WTC11 (cell line): ENCODE data around the gene COG5. TPM values are rescaled to one million over a fixed set of nuclear protein-coding genes. Genes with fewer than 3 reads are reported as not detected.
"Not testable (repeated sequence)": the region's sequence is repeated elsewhere in the genome, so short reads cannot be mapped to it uniquely, and the experiment has no call there.

Source experiments
- ATAC-seq: fragments of 200-7000 bp; cut with Tn5 transposase; 2 replicates; pipeline ENCODE4 v1.10.0; 2021; ENCODE audit warnings: mild to moderate bottlenecking, moderate library complexity
- CTCF ChIA-PET: fragments of 300-600 bp; sonication (Branson Sonifier 250); formaldehyde crosslinking; loops from one replicate; lab custom pipeline; 2021; ENCODE audit warnings: antibody characterized with exemption; lab: Charles Lee
- POLR2A ChIA-PET: fragments of 350-600 bp; sonication (Branson Sonifier 250); formaldehyde crosslinking; loops from one replicate; lab custom pipeline; 2021; ENCODE audit warnings: antibody characterized with exemption; lab: Charles Lee
- DNase-seq: peaks from one replicate; pipeline ENCODE4 v3.0.0; 2021; ENCODE audit warnings: low spot score
- H3K27ac Mint-ChIP-seq: 2 replicates; pipeline ENCODE4 v1.8.0; 2021; ENCODE audit warnings: mixed read lengths
- H3K27me3 Mint-ChIP-seq: 2 replicates; pipeline ENCODE4 v1.8.0; 2021; ENCODE audit warnings: low read depth, mild to moderate bottlenecking, moderate library complexity, mixed read lengths
- H3K36me3 Mint-ChIP-seq: 2 replicates; pipeline ENCODE4 v1.8.0; 2021; ENCODE audit warnings: mixed read lengths
- H3K4me1 Mint-ChIP-seq: 2 replicates; pipeline ENCODE4 v1.8.0; 2022; ENCODE audit warnings: mixed read lengths
- H3K4me3 Mint-ChIP-seq: 2 replicates; pipeline ENCODE4 v1.8.0; 2021; ENCODE audit warnings: mild to moderate bottlenecking, moderate library complexity, mixed read lengths
- H3K9me3 Mint-ChIP-seq: 2 replicates; pipeline ENCODE4 v1.8.0; 2021; ENCODE audit warnings: mixed read lengths
- IRF2 ChIP-seq: sonication (generic); formaldehyde crosslinking; IDR thresholded peaks from 2 replicates; pipeline ENCODE4 v1.8.0; 2022; ENCODE audit warnings: low read depth, missing genetic modification reagents, borderline replicate concordance
- NR2C2 ChIP-seq: sonication (generic); formaldehyde crosslinking; IDR thresholded peaks from 2 replicates; pipeline ENCODE4 v1.8.0; 2022; ENCODE audit warnings: mild to moderate bottlenecking, missing genetic modification reagents
- PRDM15 ChIP-seq: sonication (generic); formaldehyde crosslinking; IDR thresholded peaks from 2 replicates; pipeline ENCODE4 v1.8.0; 2022; ENCODE audit warnings: missing genetic modification reagents
- SOX15 ChIP-seq: fragments of 250-450 bp; sonication (Bioruptor Pico); IDR thresholded peaks from 2 replicates; pipeline ENCODE4 v1.9.0; 2021; ENCODE audit warnings: mild to moderate bottlenecking
- SP1 ChIP-seq: sonication (generic); formaldehyde crosslinking; conservative IDR thresholded peaks from 2 replicates; pipeline ENCODE4 v1.8.1; 2022; ENCODE audit warnings: missing genetic modification reagents
- TCF7 ChIP-seq: sonication (generic); formaldehyde crosslinking; IDR thresholded peaks from 2 replicates; pipeline ENCODE4 v1.8.0; 2022; ENCODE audit warnings: mild to moderate bottlenecking, low read depth, missing genetic modification reagents, moderate library complexity
- ZNF263 ChIP-seq: sonication (generic); formaldehyde crosslinking; IDR thresholded peaks from 2 replicates; pipeline ENCODE4 v1.8.1; 2022; ENCODE audit warnings: low read depth, mild to moderate bottlenecking, moderate library complexity, missing genetic modification reagents
- total RNA-seq: library from RNA; stranded (reverse); gene quantifications from 3 replicates; pipeline ENCODE4 v1.2.3, GENCODE V29; 2021
- TF ChIP-seq, protein P1 (sequence below): sonication (generic); formaldehyde crosslinking; IDR thresholded peaks from 2 replicates; pipeline ENCODE4 v1.8.1; 2023; ENCODE audit warnings: mild to moderate bottlenecking, missing genetic modification reagents
- TF ChIP-seq, protein P2 (sequence below): sonication (generic); formaldehyde crosslinking; IDR thresholded peaks from 2 replicates; pipeline ENCODE4 v1.8.0; 2023; ENCODE audit warnings: mild to moderate bottlenecking, missing genetic modification reagents
- TF ChIP-seq, protein P3 (sequence below): fragments of 250-450 bp; sonication (Bioruptor Pico); IDR thresholded peaks from 2 replicates; pipeline ENCODE4 v2.1.2; 2022; ENCODE audit warnings: mild to moderate bottlenecking, moderate library complexity
- TF ChIP-seq, protein P4 (sequence below): sonication (generic); formaldehyde crosslinking; IDR thresholded peaks from 2 replicates; pipeline ENCODE4 v1.8.1; 2023; ENCODE audit warnings: mild to moderate bottlenecking, missing genetic modification reagents, moderate library complexity

Gene COG5
- total RNA-seq, 1 experiment from 2014 or later, result 23.8 TPM

- CTCF ChIA-PET, H3K27me3 Mint-ChIP-seq, H3K4me3 Mint-ChIP-seq, DNase-seq, POLR2A ChIA-PET, H3K4me1 Mint-ChIP-seq, ATAC-seq, H3K27ac Mint-ChIP-seq: not testable (repeated sequence)
- Mint-ChIP-seq H3K36me3 (peaks cover 34% of the 10 kb centered on the region), H3K9me3 (peaks cover 24% of the 10 kb centered on the region)
These were observed 316.9 kb downstream of the COG5 start for GRCh38 chr7:107246836-107247235.

DNA sequence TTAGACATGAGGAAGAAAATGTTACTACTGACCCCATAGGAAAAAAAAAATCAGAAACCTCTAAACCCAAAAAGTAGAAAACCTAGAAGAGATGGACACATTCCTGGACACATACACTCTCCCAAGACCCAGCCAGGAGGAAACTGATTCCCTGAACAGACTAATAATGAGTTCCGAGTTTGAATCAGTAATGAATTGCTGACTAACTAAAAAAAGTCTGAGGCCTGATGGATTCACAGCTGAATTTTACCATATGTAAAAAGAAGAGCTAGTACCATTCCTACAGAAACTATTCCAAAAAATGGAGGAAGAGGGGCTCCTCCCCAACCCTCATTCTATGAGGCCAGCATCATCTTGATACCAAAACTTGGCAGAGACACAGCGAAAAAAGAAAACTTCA is 319.1 kb downstream of the COG5 start:
- peaks cover 5% of the 10 kb centered on the region; the same call in 1 of the 2 replicates for H3K4me1 Mint-ChIP-seq
- ChIA-PET POLR2A (interaction anchor here (0.6 kb wide), 1 partner anchor 76 kb away, joined by 4 read pairs; the partner anchor contains the start of gene HBP1), CTCF (no interaction called here)
- H3K36me3 Mint-ChIP-seq, result peaks cover 34% of the 10 kb centered on the region
- peaks cover 24% of the 10 kb centered on the region for H3K9me3 Mint-ChIP-seq
- no peak overlapping the region for H3K4me3 Mint-ChIP-seq
- ATAC-seq, result no peak
- TF ChIP-seq ZNF263 (CRISPR knock-in tag) (no peak), IRF2 (CRISPR knock-in tag) (no peak), SP1 (CRISPR knock-in tag) (no peak)
- H3K27me3 Mint-ChIP-seq, result no peaks in the 10 kb centered on the region
- no peak overlapping the region for H3K27ac Mint-ChIP-seq
- no peak for DNase-seq

DNA sequence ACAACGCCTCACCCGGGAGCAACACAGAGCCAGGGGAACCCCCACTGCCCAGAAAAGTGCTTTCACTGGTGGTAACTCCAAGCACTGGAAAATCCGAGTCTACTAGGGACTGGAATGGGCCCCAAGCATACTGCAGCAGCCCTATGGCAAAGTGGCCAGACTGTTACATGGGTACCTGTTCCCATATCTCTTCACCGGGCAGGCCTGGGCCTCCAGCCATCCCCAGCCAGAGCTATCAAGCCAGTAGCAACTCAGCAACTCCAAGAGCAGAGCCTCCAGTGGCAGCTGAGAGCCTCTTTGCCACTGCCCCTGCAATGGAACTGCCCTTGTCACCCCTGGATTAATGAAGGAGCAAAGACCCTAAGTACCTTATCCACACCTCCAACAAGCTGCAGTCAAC is 321.5 kb downstream of the COG5 start:
- H3K27ac Mint-ChIP-seq, result no peak overlapping the region
- no peaks in the 10 kb centered on the region for H3K4me1 Mint-ChIP-seq
- peaks cover 34% of the 10 kb centered on the region for H3K36me3 Mint-ChIP-seq
- POLR2A ChIA-PET, result no interaction called here
- H3K4me3 Mint-ChIP-seq, result no peak overlapping the region
- TF ChIP-seq, protein P1, sequence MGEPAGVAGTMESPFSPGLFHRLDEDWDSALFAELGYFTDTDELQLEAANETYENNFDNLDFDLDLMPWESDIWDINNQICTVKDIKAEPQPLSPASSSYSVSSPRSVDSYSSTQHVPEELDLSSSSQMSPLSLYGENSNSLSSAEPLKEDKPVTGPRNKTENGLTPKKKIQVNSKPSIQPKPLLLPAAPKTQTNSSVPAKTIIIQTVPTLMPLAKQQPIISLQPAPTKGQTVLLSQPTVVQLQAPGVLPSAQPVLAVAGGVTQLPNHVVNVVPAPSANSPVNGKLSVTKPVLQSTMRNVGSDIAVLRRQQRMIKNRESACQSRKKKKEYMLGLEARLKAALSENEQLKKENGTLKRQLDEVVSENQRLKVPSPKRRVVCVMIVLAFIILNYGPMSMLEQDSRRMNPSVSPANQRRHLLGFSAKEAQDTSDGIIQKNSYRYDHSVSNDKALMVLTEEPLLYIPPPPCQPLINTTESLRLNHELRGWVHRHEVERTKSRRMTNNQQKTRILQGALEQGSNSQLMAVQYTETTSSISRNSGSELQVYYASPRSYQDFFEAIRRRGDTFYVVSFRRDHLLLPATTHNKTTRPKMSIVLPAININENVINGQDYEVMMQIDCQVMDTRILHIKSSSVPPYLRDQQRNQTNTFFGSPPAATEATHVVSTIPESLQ (CRISPR knock-in tag), result no peak
- TF ChIP-seq TCF7 (CRISPR knock-in tag) (no peak), NR2C2 (CRISPR knock-in tag) (no peak), PRDM15 (no peak)
- TF ChIP-seq, protein P2, sequence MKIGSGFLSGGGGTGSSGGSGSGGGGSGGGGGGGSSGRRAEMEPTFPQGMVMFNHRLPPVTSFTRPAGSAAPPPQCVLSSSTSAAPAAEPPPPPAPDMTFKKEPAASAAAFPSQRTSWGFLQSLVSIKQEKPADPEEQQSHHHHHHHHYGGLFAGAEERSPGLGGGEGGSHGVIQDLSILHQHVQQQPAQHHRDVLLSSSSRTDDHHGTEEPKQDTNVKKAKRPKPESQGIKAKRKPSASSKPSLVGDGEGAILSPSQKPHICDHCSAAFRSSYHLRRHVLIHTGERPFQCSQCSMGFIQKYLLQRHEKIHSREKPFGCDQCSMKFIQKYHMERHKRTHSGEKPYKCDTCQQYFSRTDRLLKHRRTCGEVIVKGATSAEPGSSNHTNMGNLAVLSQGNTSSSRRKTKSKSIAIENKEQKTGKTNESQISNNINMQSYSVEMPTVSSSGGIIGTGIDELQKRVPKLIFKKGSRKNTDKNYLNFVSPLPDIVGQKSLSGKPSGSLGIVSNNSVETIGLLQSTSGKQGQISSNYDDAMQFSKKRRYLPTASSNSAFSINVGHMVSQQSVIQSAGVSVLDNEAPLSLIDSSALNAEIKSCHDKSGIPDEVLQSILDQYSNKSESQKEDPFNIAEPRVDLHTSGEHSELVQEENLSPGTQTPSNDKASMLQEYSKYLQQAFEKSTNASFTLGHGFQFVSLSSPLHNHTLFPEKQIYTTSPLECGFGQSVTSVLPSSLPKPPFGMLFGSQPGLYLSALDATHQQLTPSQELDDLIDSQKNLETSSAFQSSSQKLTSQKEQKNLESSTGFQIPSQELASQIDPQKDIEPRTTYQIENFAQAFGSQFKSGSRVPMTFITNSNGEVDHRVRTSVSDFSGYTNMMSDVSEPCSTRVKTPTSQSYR, result no peak
- no peaks in the 10 kb centered on the region for H3K27me3 Mint-ChIP-seq
- DNase-seq (no peak), ATAC-seq (no peak)
- H3K9me3 Mint-ChIP-seq, result peaks cover 24% of the 10 kb centered on the region
- CTCF ChIA-PET, result interaction anchor here (0.6 kb wide), 1 partner anchor 634 kb away, joined by 3 read pairs; no protein-coding TSS in a partner anchor

GRCh38 chr7:107237451-107237850 is 326.3 kb downstream of the COG5 start:
- Mint-ChIP-seq H3K4me3 (no peak overlapping the region), H3K9me3 (no peaks in the 10 kb centered on the region)
- TF ChIP-seq, protein P3, sequence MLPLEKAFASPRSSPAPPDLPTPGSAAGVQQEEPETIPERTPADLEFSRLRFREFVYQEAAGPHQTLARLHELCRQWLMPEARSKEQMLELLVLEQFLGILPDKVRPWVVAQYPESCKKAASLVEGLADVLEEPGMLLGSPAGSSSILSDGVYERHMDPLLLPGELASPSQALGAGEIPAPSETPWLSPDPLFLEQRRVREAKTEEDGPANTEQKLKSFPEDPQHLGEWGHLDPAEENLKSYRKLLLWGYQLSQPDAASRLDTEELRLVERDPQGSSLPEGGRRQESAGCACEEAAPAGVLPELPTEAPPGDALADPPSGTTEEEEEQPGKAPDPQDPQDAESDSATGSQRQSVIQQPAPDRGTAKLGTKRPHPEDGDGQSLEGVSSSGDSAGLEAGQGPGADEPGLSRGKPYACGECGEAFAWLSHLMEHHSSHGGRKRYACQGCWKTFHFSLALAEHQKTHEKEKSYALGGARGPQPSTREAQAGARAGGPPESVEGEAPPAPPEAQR (CRISPR knock-in tag), result no peak
- TF ChIP-seq ZNF263 (CRISPR knock-in tag) (no peak), SOX15 (CRISPR knock-in tag) (no peak)
- TF ChIP-seq, protein P4, sequence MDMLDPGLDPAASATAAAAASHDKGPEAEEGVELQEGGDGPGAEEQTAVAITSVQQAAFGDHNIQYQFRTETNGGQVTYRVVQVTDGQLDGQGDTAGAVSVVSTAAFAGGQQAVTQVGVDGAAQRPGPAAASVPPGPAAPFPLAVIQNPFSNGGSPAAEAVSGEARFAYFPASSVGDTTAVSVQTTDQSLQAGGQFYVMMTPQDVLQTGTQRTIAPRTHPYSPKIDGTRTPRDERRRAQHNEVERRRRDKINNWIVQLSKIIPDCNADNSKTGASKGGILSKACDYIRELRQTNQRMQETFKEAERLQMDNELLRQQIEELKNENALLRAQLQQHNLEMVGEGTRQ (CRISPR knock-in tag), result no peak
- TF ChIP-seq, all 79 proteins: peak for 0
- Mint-ChIP-seq H3K36me3 (no peaks in the 10 kb centered on the region), H3K4me1 (peaks cover 25% of the 10 kb centered on the region), H3K27me3 (no peaks in the 10 kb centered on the region), H3K27ac (no peak overlapping the region)
- ATAC-seq (no peak), DNase-seq (no peak)
- ChIA-PET POLR2A (no interaction called here), CTCF (no interaction called here)
